Activated CD4-positive, alpha-beta T cell treated with anti-CD3 and anti-CD28 coated beads for 4 hours (primary cell): Measurements from ENCODE around the gene HELZ2.
"Not testable (repeated sequence)": the region's sequence is repeated elsewhere in the genome, so short reads cannot be mapped to it uniquely, and the experiment has no call there.

Experiments used
- DNase-seq, 2 donors: peaks; one replicate each; pipeline ENCODE4 v3.0.0-alpha.2; 2020

HELZ2 gene

GRCh38 chr20:63578224-63579016 lies 4.4 kb upstream of the HELZ2 start:
- no peak for DNase-seq

DNA sequence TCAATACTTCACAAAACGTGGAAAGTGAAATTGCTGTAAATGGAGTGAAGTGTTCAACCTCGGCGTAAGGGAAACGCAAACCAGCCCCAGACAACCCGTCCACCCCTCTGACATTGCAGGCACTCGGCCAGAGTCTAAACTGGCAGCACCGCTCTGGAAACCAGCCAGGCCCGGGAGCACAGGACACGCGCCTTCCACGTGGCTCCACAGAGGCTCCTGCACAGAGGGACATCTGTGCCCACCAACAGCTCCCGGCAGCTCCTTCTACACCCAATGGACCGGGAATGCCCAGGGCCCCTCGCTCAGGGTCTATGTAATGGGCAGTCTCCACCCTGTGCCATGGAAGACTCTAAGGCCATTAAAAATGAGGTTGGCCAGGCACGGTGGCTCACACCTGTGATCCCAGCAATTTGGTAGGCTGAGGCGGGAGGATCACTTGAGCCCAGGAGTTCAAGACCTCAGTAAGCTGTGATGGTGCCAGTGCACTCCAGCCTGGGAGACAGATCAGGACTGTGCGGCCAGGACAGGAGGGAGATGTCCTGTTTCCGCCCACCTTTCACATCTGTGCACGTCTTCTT lies 3.4 kb upstream of the HELZ2 start:
- no peak for DNase-seq

GRCh38 chr20:63576311-63576710 lies 2.3 kb upstream of the HELZ2 start:
- DNase-seq = no peak

GRCh38 chr20:63574829-63575743 lies 1.0 kb upstream of the HELZ2 start:
- no peak for DNase-seq

DNA sequence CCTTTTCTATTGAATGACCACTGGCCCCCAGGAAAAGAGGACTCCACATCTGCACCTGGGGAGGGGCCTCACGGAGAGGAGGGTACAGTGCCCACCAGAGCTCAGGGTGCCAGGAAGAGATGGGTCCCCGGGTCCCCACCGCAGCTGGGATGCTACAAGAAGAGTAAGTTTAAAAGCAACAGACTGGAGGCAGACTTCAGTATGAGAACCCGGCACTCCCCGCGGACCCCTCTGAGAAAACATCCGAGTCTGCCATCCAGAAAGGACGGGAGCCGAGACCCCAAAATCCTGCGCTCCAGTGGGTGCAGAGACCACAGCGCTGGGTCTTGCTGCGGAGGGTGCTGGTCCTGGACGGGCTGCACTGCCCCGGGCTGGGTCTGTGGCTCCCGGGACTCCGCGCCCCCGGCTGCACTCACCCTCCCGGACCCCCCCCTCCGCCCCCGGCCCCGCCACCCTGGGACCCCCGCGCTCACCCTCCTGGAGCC lies 350 bp downstream of the HELZ2 start:
- DNase-seq = no peak

DNA sequence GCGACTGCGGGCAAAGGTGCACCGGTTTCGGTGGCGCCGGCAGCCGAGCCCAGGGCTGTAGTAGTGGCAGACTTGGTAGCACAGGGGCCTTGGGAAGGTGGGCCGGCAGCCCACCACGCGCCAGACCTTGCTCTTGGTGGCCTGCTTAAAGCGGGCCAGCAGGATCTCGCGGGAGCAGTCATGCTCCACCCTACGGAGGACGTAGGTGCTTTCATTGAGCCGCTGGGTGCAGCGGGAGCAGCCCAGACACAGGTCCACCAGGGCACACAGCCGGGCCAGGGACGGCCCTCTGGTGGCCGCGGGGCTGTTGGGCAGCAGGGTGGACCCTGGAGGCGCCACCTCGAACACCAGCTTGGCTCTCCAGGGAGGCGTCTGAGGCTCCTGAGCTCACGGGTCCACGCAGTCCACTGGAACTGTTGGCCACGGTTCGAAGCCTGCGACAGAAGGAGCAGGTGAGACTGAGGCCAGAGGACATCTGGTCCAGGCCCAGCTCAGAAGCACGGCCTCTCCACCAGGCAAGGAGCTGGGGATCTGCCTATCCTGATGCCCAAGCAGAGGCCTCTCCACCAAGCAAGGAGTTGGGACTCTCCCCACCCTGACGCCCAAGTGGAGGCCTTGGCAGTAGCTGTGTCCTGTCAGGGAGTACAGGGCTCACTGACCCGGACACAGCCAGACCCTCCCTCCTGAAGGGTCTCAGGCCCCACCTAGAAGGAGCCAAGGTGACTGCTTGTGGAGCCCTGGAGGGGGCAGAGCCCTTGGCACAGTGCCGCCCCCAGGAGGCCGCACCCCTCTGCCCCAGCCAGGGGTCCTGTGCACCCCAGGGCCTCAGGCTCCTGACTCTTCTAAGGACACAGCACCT lies 1.0 kb downstream of the HELZ2 start:
- DNase-seq = no peak

- no peak for DNase-seq
These were observed 1.8 kb downstream of the HELZ2 start for GRCh38 chr20:63572071-63572787.

DNA sequence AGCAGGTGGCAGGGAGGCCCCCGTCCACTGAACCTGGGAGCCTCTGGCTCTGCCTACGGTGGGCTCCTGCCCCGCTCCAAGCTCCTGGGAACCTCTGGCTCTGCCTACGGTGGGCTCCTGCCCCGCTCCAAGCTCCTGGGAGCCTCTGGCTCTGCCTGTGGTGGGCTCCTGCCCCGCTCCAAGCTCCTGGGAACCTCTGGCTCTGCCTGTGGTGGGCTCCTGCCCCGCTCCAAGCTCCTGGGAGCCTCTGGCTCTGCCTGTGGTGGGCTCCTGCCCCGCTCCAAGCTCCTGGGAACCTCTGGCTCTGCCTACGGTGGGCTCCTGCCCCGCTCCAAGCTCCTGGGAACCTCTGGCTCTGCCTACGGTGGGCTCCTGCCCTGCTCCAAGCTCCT lies 3.0 kb downstream of the HELZ2 start:
- DNase-seq = not testable (repeated sequence)

DNA sequence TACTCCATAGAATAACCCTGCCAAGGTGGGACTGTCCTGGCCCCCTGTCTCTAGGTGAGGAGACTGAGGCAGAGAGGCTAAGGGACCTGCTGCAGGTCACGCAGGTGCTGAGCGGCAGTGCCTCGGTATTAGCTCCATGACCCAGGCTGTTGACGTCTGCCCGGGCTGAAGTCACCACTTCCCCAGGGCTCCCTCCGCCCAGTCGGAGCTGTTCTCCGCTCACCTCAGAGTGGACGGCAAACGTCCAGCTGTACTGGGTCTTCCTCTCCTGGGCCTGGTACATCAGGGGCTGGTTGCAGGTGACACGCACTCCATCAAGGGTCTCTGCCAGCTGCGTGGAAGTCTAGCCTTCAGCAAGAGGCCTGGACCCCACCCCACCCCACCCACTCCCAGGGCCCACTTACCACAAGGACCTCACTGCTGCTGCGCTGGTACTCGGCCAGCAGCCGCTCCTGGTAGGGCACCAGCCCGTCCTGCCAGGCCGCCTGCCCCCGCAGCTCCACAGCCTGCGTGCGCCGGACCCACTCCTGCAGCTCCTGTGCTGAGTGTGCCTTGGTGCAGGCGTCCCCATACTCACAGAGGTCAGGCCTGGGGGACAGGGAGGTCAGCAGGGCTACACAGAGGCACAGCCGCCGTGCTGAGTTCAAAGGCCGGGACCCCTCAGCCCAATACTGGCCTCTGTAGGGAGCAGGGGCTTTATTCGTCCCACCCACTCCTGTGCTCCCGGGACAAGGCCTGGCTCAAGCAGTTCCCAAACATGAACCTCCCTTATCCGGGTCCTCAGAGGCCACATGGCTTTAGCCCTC lies 3.6 kb downstream of the HELZ2 start:
- DNase-seq = no peak

DNA sequence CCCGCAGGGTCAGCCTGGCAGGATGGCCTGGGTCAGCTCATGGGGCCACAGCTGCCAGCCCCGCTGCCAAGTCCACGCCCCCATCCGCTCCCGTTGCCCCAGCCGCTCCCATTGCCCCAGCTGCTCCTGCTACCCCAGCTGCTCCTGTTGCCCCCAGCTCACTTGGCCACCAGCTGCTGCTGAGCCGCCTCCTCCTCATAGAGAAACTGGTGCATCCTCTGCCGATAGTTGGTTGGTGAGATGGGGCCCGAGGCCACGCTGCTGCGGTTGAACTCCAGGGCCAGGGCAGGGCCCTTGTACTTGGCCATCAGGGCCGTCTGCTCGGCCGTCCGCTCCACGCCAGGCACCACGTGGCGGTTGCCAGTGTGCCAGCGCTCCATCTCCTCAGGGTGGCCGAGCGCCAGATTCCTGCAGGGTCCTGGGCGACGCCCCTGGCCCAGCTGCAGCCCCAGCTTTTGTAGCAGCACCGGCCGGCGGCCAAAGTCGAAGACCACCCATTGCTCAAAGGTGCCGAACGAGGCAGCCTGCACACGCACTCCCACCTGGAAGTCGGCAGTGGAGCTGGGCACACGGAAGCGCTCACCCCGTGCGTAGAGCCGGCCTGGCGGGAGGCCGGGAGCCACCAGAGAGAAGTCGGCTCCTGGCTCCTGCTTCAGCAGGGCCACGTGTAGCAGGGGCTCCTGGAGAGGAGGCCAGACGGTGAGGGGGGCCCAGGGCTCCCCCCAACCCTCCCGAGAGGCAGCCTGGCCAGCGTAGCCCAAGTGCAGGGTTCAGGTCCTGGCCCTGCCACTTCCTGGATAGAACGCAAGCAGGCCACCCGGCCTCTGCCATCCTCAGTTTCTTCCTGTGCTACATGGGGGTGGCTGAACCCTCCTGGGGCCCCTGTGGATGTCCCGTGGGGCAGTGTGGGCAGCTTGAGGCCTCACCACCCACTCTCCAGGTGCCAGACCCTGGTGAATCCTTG lies 4.8 kb downstream of the HELZ2 start:
- no peak for DNase-seq

DNA sequence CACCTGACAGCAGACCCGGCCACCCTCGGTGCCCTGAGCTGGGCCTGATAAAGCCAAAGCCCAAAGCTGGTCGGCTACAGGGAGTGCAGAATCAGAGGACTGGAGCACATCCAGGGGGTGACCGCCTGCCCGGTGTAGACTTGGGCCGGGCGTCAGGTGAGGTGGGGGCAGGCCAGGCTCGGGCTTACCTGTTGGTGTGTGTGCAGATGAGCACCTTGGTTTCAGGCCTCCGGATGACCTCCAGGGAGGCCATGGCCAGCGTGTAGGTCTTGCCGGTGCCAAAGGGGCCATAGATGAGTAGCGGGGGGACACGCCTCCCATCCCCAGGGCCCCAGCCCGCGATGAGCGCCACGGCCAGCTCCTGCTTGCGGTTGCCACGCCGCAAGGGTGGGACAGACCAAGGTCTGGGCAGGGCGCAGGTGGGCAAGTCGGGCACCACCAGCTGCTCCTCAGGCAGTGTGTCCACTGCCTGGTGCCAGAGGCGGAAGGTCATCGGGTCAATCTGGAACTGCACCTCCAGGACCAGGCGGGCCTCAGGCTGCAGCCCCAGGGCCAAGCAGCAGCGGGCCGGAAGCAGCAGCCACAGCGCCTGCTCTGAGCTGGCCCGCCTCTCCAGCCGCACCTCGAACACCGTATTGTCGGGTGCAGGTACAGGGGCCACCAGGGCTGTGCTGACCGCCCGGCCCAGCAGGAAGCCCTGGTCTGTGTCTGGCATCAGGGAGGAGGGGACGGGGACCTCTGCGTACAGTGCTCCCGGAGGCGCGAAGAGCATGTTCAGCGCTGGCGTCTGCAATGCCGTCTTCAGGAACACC lies 5.7 kb downstream of the HELZ2 start:
- DNase-seq = no peak

DNA sequence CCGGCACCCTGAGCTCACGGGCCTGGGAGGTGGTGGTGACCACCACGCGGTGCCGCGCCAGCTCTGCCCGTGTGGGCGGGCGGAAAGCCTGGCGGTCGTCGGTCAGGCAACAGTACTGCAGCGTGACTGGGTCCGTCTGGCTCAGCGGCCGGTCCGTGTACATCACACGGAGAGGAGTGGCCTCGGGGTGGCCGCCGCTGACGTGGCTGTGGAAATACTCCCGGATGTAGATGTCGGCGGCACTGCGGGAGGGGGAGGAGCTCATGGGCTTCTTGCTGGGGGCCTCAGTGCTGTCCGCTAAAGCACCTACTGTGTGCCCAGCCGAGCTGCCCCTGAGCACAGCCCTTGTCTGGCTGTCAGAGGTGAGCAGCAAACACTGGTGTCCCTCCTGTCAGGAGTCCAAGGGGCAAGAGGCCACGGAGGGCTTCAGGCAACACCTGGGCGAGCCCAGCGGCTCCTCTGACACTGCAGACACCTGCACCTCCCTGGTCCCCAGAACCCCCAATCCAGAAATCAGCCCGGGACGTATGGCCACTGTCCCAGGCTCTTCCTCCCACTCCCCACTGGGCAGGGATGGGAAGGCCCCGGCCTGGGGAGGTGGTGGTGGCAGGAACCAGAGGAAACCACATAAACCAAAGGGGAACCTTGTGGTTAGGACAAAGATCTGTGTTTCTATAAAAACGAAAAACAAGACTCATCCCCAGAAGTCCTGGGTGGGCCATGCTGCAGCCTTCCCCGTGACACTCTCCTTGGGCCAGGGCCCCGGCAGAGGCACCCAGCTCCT lies 6.5 kb downstream of the HELZ2 start:
- DNase-seq = peak; percentile 26 to 52

- DNase-seq = no peak
These were observed 7.0 kb downstream of the HELZ2 start for GRCh38 chr20:63567136-63567385.

DNA sequence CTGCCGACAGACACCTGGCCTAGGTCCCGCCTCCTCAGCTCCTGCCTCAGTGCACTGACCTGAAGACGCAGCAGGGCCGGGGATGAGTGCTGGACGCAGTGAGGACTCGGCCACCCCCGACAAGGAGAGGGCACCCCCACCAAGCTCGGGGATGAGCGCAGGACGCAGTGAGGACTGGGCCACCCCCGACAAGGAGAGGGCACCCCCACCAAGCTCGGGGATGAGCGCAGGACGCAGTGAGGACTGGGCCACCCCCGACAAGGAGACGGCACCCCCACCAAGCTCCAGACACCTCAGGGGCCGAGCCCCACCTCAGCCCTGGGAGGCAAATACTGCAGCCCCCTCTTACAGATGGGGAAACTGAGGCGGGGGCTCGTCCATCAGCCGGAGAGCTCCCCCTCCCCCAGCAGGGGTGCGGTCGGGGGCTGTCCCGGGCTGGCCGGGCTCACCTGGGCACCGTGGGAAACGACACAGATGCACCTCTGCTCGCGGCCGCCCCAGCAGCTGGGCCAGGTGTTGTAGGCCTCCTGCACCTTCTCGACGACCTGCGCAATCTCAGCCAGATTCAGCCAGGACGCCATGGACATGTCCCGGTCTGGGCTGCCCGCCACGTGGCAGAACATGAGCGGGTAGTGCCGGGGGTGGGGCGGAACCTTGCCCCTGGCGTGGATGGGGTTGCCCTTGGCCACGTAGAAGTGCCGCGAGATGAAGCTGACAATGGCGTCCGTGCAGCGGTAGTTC lies 7.5 kb downstream of the HELZ2 start:
- no peak for DNase-seq

DNA sequence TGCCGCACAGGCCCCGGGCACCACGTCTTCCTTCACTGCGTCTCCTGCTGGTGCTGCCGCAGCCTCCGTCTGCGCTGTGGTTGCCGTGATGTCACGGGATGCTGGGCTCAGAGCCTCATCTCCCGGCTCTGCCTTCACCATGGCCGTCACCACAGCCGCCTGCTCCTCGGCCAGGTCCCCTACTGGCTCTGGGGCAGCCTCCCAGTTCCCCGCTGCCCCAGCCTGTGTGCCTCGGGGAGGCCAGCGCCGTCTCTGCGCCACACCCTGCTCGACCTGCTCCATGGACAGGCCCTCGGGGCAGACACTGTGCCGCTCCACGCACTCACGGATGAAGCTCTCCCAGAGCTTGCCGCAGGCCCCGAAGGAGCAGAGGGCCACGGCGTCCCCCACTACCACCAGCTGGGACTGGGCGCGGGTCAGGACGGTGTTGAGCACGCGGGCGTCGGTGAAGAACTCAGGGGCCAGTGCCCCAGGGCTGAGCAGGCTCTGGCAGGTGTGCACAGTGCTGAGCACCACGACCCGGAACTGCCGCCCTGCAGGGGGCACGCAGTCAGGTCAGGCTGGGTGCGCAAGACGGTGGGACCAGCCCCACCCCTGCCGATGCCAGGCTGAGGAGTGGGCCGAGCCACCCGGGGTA lies 8.2 kb downstream of the HELZ2 start:
- no peak for DNase-seq

DNA sequence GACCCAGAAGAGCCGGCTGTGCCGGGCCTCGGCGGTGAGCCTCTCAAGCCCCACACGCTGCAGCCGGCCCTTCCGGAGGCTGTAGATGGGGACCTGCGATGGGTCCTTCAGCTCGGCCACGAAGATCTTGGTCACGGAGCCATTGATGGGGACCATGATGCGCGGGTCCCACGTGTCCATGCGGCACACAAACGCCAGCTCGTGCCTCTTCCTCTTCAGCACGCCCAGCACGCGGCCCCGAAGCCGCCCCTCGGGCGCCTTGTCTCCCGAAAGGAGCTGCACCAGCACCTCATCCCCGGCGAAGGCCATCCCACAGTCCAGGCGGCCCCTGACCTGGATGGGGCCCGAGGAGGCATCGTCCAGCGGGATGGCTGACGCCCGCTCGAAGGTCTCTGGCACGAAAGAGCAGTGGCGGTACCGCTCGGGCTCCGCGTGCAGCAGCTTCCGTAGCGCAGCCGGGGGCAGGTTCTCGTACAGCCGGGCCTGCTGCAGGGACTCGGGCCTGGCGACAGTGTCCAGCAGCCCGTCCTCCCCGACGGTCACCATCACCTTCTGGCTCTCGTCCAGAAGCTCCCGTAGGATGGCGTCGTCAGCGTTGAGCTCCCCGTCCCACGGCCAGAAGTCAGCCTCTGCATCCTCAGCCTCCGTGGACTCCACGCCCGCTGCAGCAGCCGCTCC lies 8.9 kb downstream of the HELZ2 start:
- DNase-seq = no peak
